HEK293T (cell line): ENCODE measurements around the gene LARP1.
"Not testable (repeated sequence)": the region's sequence is repeated elsewhere in the genome, so short reads cannot be mapped to it uniquely, and the experiment has no call there.

Experiments
- CTCF ChIA-PET: fragments of 350-600 bp; formaldehyde crosslinking; extraction: SDS; loops from one replicate; lab custom pipeline; 2021; ENCODE audit warnings: antibody characterized with exemption, inconsistent platforms; lab: Yijun Ruan, JAX
- POLR2A ChIA-PET: fragments of 350-600 bp; formaldehyde crosslinking; extraction: SDS; loops from one replicate; lab custom pipeline; 2020; ENCODE audit warnings: antibody characterized with exemption, inconsistent platforms; lab: Yijun Ruan, JAX
- DNase-seq: peaks from one replicate; pipeline ENCODE4 v3.0.0; 2012; ENCODE audit warnings: mixed read lengths; ENCODE audit errors: extremely low spot score
- ARNT ChIP-seq: fragments of 450-650 bp; IDR thresholded peaks from 2 replicates; pipeline ENCODE4 v1.6.1; 2017; ENCODE audit warnings: mild to moderate bottlenecking
- BHLHE40 ChIP-seq: fragments of 450-650 bp; IDR thresholded peaks from 2 replicates; pipeline ENCODE4 v1.6.1; 2016; ENCODE audit warnings: mild to moderate bottlenecking, moderate library complexity, borderline replicate concordance
- CTBP1 ChIP-seq: fragments of 450-650 bp; IDR thresholded peaks from 2 replicates; pipeline ENCODE4 v1.6.1; 2016; ENCODE audit warnings: borderline replicate concordance
- ELF4 ChIP-seq: fragments of 450-650 bp; IDR thresholded peaks from 2 replicates; pipeline ENCODE4 v1.6.1; 2017; ENCODE audit warnings: antibody characterized with exemption
- FOXA1 ChIP-seq: fragments of 450-650 bp; IDR thresholded peaks from 2 replicates; pipeline ENCODE4 v1.6.1; 2016; ENCODE audit warnings: mild to moderate bottlenecking
- FOXK2 ChIP-seq: fragments of 450-650 bp; IDR thresholded peaks from 2 replicates; pipeline ENCODE4 v1.6.1; 2016; ENCODE audit warnings: mild to moderate bottlenecking
- FOXM1 ChIP-seq: fragments of 450-650 bp; IDR thresholded peaks from 2 replicates; pipeline ENCODE4 v1.6.1; 2017; ENCODE audit warnings: mild to moderate bottlenecking, borderline replicate concordance
- HDGF ChIP-seq: fragments of 450-650 bp; IDR thresholded peaks from 2 replicates; pipeline ENCODE4 v1.6.1; 2017; ENCODE audit warnings: antibody characterized with exemption, borderline replicate concordance
- L3MBTL2 ChIP-seq: fragments of 450-650 bp; conservative IDR thresholded peaks from 2 replicates; pipeline ENCODE4 v1.6.1; 2016; ENCODE audit warnings: mild to moderate bottlenecking
- LEF1 ChIP-seq: fragments of 450-650 bp; IDR thresholded peaks from 2 replicates; pipeline ENCODE4 v1.6.1; 2017; ENCODE audit warnings: mild to moderate bottlenecking, borderline replicate concordance
- NFRKB ChIP-seq: fragments of 450-650 bp; IDR thresholded peaks from 2 replicates; pipeline ENCODE4 v1.6.1; 2016; ENCODE audit warnings: mild to moderate bottlenecking, moderate library complexity
- SP1 ChIP-seq: fragments of 450-650 bp; IDR thresholded peaks from 2 replicates; pipeline ENCODE4 v1.6.1; 2017
- SUZ12 ChIP-seq: fragments of 450-650 bp; IDR thresholded peaks from 2 replicates; pipeline ENCODE4 v1.6.1; 2016; ENCODE audit warnings: mild to moderate bottlenecking
- TARDBP ChIP-seq: fragments of 450-650 bp; IDR thresholded peaks from 2 replicates; pipeline ENCODE4 v1.6.1; 2016
- ZNF384 ChIP-seq: fragments of 450-650 bp; IDR thresholded peaks from 2 replicates; pipeline ENCODE4 v1.6.1; 2016
- TF ChIP-seq, protein P1 (sequence below): fragments of 450-650 bp; IDR thresholded peaks from 2 replicates; pipeline ENCODE4 v1.6.1; 2016

LARP1 gene

GRCh38 chr5:154835701-154836052, 80.5 kb downstream of the LARP1 start:
- TF ChIP-seq ZNF384: 0 out of 2 replicates have a peak, but pooled peaks have one; percentile 8
- DNase-seq, CTCF ChIA-PET: not testable (repeated sequence)
- POLR2A ChIA-PET: interaction anchor here (1.1 kb wide), 1 partner anchor 23 kb away, joined by 3 read pairs; the partner anchor contains the start of gene CNOT8

DNA sequence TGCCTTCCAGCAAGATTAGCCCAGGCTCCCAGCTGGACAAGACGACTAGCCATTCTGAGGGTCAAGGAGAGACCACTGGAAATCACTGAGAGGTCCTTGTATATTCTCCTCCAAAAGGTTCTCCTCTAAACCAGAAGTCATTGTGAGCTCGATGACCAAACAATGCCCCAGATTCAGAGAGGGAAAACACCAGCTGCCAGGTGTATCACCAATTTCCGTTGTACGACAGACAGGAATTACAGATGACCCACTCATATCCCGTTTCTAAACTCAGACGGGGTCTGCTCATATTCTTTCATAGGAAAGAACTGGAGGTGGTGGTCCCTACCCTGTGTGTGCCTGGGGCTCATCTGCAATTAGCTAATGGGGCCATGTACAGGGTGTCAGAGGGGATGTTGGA, 81.0 kb downstream of the LARP1 start:
- CTCF ChIA-PET: no interaction called here
- POLR2A ChIA-PET: interaction anchor here (1.1 kb wide), 1 partner anchor 22 kb away, joined by 3 read pairs; the partner anchor contains the start of gene CNOT8
- no peak for TF ChIP-seq TARDBP
- no peak for TF ChIP-seq ZNF384
- TF ChIP-seq FOXA1: no peak
- TF ChIP-seq CTBP1: no peak
- TF ChIP-seq SUZ12: no peak
- TF ChIP-seq L3MBTL2: no peak
- no peak for TF ChIP-seq BHLHE40
- no peak for TF ChIP-seq NFRKB
- no peak for TF ChIP-seq FOXK2
- TF ChIP-seq FOXM1: no peak
- no peak for TF ChIP-seq LEF1
- no peak for TF ChIP-seq HDGF
- no peak for TF ChIP-seq ARNT
- no peak for TF ChIP-seq SP1
- TF ChIP-seq ELF4: no peak
- TF ChIP-seq, protein P1, sequence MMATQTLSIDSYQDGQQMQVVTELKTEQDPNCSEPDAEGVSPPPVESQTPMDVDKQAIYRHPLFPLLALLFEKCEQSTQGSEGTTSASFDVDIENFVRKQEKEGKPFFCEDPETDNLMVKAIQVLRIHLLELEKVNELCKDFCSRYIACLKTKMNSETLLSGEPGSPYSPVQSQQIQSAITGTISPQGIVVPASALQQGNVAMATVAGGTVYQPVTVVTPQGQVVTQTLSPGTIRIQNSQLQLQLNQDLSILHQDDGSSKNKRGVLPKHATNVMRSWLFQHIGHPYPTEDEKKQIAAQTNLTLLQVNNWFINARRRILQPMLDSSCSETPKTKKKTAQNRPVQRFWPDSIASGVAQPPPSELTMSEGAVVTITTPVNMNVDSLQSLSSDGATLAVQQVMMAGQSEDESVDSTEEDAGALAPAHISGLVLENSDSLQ: no peak
- DNase-seq: no peak

DNA sequence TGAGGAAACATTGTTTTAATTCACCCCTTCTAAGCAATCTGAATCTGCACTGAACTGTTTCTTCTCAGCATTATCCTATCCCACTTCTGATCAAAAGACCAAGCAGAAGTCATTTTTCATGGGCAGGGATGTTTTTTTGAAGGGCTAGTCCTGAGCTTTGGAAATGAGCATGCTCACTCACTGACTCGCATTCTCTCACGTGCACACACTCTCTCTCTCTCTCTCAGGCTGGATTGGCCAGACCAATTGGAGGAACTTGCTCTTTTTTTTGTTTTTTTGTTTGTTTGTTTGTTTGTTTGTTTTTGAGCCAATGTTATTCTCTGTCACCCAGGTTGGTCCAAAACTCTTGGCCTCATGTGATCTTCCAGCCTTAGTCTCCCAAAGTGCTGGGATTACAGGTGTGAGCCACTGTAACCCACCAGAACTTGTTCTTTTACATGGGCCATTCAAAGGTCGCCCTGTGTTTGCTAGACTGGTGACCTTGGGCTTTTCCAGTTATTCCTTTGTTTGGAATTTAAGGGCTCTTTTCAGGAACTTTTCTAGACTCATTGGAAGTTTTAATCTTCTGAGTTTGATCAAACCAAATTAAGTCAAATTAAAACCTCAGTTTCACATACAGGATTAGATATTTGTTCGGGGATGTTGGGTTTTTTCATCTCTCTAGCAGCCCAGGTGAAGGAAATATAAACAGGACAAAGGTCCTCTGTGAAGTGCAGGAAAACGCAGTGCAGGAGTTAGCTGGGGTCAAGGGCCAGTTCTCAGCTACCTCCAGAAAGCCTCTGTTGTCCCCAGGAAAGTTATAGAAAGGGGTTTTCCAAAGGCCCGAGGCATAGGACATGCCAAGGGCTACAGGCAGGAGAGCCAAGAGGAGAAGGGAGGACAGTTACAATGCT, 82.1 kb downstream of the LARP1 start:
- TF ChIP-seq L3MBTL2 (no peak), FOXM1 (no peak), SP1 (no peak), BHLHE40 (no peak), ZNF384 (no peak), FOXK2 (no peak), ELF4 (no peak), NFRKB (no peak), SUZ12 (no peak), CTBP1 (no peak)
- TF ChIP-seq, protein P1: no peak
- POLR2A ChIA-PET: interaction anchor here (0.7 kb wide), 1 partner anchor 13 kb away, joined by 3 read pairs; the partner anchor contains the start of gene FAXDC2
- DNase-seq: no peak
- CTCF ChIA-PET: no interaction called here

GRCh38 chr5:154840435-154841272, 85.5 kb downstream of the LARP1 start:
- ChIA-PET POLR2A (interaction anchor here (1.8 to 1.9 kb wide), 2 partner anchors 10 to 17 kb away, joined by 7 read pairs; partner anchors contain the start of genes CNOT8 and FAXDC2), CTCF (interaction anchor here (0.7 kb wide), 2 partner anchors 34 to 866 kb away, joined by 3 read pairs; no protein-coding TSS in a partner anchor)
- TF ChIP-seq ELF4: no peak
- no peak for DNase-seq

DNA sequence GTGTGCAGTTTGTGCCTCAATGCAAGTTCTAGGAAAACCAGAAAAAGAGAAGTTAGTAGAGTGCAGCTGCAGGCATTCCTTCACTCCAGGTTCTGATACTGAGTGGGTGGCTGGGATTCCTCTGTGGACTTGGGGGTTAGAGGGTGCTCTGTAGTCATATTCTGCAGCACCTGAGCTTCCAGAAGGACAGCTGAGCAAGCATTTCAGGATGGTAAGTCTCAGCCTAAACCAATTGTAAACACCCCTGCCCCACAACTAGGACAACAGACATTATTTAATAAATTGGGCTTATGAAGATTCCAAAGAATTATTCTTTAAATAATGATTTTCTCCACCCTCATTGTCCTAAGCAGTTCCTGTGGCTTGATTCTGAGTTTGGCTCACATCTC, 86.1 kb downstream of the LARP1 start:
- CTCF ChIA-PET: interaction anchor here (0.7 kb wide), 1 partner anchor 866 kb away, joined by 3 read pairs; no protein-coding TSS in a partner anchor
- DNase-seq: no peak
- TF ChIP-seq, protein P1: no peak
- no peak for TF ChIP-seq FOXA1
- TF ChIP-seq TARDBP: no peak
- no peak for TF ChIP-seq L3MBTL2
- no peak for TF ChIP-seq FOXM1
- TF ChIP-seq CTBP1: no peak
- no peak for TF ChIP-seq SUZ12
- TF ChIP-seq BHLHE40: no peak
- TF ChIP-seq FOXK2: no peak
- TF ChIP-seq ARNT: no peak
- no peak for TF ChIP-seq NFRKB
- no peak for TF ChIP-seq HDGF
- no peak for TF ChIP-seq LEF1
- TF ChIP-seq ELF4: no peak
- no peak for TF ChIP-seq ZNF384
- no peak for TF ChIP-seq SP1
- POLR2A ChIA-PET: interaction anchor here (1.8 to 1.9 kb wide), 2 partner anchors 9 to 16 kb away, joined by 7 read pairs; partner anchors contain the start of genes CNOT8 and FAXDC2
